GM12892 (cell line): Measurements from ENCODE around the gene MALRD1.

Experiments
- POLR2A ChIP-seq: IDR thresholded peaks from 2 replicates; pipeline ENCODE4 v1.6.1; 2011; ENCODE audit warnings: low read depth, low read length, control low read depth
- POLR2AphosphoS5 ChIP-seq: IDR thresholded peaks from 2 replicates; pipeline ENCODE4 v1.6.1; 2011; ENCODE audit warnings: low read depth, low read length, control low read depth

- TF ChIP-seq POLR2A, result no peak
- no peak for TF ChIP-seq POLR2AphosphoS5
Observed at GRCh38 chr10:19652750-19653149, 604.1 kb downstream of the MALRD1 start.
